K562 (cell line): Measurements from ENCODE around the gene UGP2. TPM values are rescaled to one million over a fixed set of nuclear protein-coding genes. Genes with fewer than 3 reads are reported as not detected.

Source experiments
- EP300 ChIP-seq: IDR thresholded peaks from 2 replicates; pipeline ENCODE4 v1.6.1; 2012; ENCODE audit warnings: low read length, improper control_type of control experiment
- JUND ChIP-seq, 2 experiments: IDR thresholded peaks; 2 replicates in 1 of 2; 3 replicates in 1 of 2; pipeline ENCODE4 v1.6.1; 2011; ENCODE audit warnings: borderline replicate concordance in 2 of 2, low read depth in 2 of 2, low read length in 2 of 2, improper control_type of control experiment in 1 of 2, missing biosample characterization in 1 of 2, missing genetic modification characterization in 1 of 2, missing genetic modification reagents in 1 of 2
- KDM2B ChIP-seq: fragments of 250-450 bp; sonication (Bioruptor Pico); IDR thresholded peaks from 2 replicates; pipeline ENCODE4 v1.8.0; 2021; ENCODE audit warnings: mild to moderate bottlenecking, moderate library complexity
- polyA plus RNA-seq, 8 experiments: library from polyadenylated mRNA; depleted of rRNA in 4 of 8; stranded (reverse) in 5 of 8; unstranded in 3 of 8; fragments of >200 nt; fragmentation: Nextera tagmentation in 2 of 8; fragmentation: Illumina TruSeq in 1 of 8; extraction: Ambion mirVana in 2 of 8; extraction: Trizol in 1 of 8; gene quantifications; 2 replicates each; pipeline versions ENCODE4 v1.2.1 to v1.2.3, GENCODE V29; 2011 to 2014; ENCODE audit warnings: inconsistent platforms in 1 of 8, missing spikeins in 1 of 8
- total RNA-seq, 7 experiments: library from RNA; depleted of rRNA in 6 of 7; stranded (reverse); fragments of >200 nt in 6 of 7; fragmentation: Illumina TruSeq in 2 of 7; extraction: Trizol in 2 of 7; gene quantifications; 2 replicates each; pipeline versions ENCODE4 v1.2.1 to v1.2.3, GENCODE V29; 2011 to 2021; ENCODE audit warnings: low replicate concordance in 1 of 7
- TF ChIP-seq, protein P1 (sequence below): fragments of 200-600 bp; sonication (generic); IDR thresholded peaks from one replicate; pipeline ENCODE4 v1.6.1; 2012; ENCODE audit warnings: mild to moderate bottlenecking, low read depth, low read length, inconsistent platforms
- TF ChIP-seq, protein P2 (sequence below): fragments of 250-450 bp; sonication (Bioruptor Pico); IDR thresholded peaks from 2 replicates; pipeline ENCODE4 v1.4.0; 2020; ENCODE audit warnings: mild to moderate bottlenecking, moderate library complexity
- TF ChIP-seq, protein P3 (sequence below): IDR thresholded peaks from 3 replicates; pipeline ENCODE4 v1.6.1; 2011; ENCODE audit warnings: borderline replicate concordance, mild to moderate bottlenecking; ENCODE audit not compliant: insufficient read length, insufficient read depth

UGP2 gene
- total and polyA plus RNA-seq, 9 of the 15 experiments (the other 6 are each of a cell fraction or from before 2014, with no cell fraction given), result 25.2 to 69.3 (median 58.9) TPM

DNA sequence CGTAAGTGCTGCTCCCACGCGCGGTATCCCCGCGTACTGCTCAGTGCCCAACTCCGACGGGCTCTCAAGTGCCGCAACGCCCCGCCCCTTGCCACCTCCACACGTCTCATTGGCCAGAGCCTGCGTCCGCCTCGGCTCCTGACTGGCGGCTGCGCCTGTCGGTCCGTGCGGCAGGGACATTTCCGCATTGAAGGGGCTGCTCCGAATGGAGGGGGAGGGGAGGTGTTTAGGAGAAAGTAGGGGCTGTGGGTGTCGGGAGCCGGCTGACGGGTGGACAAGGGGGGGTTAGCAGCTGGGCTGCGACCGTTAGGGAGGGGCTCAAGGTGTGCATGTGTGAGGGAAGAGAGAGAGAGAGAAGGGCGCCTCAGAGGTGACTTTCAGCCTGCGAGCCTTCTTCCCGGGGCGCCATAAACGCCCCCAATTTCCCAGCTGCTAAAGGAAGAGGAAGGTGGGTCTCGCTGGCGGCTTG lies 877 bp upstream of the UGP2 start (continued):
- TF ChIP-seq JUND (IDR thresholded peaks at IDR 0.05; ENCODE audit: borderline replicate concordance, low read depth, low read length), result peak; percentile 13; the same call in 1 of the 2 replicates
- no peak for TF ChIP-seq JUND (tag; IDR thresholded peaks at IDR 0.05; ENCODE audit: borderline replicate concordance, low read depth, low read length)
- TF ChIP-seq, protein P1, sequence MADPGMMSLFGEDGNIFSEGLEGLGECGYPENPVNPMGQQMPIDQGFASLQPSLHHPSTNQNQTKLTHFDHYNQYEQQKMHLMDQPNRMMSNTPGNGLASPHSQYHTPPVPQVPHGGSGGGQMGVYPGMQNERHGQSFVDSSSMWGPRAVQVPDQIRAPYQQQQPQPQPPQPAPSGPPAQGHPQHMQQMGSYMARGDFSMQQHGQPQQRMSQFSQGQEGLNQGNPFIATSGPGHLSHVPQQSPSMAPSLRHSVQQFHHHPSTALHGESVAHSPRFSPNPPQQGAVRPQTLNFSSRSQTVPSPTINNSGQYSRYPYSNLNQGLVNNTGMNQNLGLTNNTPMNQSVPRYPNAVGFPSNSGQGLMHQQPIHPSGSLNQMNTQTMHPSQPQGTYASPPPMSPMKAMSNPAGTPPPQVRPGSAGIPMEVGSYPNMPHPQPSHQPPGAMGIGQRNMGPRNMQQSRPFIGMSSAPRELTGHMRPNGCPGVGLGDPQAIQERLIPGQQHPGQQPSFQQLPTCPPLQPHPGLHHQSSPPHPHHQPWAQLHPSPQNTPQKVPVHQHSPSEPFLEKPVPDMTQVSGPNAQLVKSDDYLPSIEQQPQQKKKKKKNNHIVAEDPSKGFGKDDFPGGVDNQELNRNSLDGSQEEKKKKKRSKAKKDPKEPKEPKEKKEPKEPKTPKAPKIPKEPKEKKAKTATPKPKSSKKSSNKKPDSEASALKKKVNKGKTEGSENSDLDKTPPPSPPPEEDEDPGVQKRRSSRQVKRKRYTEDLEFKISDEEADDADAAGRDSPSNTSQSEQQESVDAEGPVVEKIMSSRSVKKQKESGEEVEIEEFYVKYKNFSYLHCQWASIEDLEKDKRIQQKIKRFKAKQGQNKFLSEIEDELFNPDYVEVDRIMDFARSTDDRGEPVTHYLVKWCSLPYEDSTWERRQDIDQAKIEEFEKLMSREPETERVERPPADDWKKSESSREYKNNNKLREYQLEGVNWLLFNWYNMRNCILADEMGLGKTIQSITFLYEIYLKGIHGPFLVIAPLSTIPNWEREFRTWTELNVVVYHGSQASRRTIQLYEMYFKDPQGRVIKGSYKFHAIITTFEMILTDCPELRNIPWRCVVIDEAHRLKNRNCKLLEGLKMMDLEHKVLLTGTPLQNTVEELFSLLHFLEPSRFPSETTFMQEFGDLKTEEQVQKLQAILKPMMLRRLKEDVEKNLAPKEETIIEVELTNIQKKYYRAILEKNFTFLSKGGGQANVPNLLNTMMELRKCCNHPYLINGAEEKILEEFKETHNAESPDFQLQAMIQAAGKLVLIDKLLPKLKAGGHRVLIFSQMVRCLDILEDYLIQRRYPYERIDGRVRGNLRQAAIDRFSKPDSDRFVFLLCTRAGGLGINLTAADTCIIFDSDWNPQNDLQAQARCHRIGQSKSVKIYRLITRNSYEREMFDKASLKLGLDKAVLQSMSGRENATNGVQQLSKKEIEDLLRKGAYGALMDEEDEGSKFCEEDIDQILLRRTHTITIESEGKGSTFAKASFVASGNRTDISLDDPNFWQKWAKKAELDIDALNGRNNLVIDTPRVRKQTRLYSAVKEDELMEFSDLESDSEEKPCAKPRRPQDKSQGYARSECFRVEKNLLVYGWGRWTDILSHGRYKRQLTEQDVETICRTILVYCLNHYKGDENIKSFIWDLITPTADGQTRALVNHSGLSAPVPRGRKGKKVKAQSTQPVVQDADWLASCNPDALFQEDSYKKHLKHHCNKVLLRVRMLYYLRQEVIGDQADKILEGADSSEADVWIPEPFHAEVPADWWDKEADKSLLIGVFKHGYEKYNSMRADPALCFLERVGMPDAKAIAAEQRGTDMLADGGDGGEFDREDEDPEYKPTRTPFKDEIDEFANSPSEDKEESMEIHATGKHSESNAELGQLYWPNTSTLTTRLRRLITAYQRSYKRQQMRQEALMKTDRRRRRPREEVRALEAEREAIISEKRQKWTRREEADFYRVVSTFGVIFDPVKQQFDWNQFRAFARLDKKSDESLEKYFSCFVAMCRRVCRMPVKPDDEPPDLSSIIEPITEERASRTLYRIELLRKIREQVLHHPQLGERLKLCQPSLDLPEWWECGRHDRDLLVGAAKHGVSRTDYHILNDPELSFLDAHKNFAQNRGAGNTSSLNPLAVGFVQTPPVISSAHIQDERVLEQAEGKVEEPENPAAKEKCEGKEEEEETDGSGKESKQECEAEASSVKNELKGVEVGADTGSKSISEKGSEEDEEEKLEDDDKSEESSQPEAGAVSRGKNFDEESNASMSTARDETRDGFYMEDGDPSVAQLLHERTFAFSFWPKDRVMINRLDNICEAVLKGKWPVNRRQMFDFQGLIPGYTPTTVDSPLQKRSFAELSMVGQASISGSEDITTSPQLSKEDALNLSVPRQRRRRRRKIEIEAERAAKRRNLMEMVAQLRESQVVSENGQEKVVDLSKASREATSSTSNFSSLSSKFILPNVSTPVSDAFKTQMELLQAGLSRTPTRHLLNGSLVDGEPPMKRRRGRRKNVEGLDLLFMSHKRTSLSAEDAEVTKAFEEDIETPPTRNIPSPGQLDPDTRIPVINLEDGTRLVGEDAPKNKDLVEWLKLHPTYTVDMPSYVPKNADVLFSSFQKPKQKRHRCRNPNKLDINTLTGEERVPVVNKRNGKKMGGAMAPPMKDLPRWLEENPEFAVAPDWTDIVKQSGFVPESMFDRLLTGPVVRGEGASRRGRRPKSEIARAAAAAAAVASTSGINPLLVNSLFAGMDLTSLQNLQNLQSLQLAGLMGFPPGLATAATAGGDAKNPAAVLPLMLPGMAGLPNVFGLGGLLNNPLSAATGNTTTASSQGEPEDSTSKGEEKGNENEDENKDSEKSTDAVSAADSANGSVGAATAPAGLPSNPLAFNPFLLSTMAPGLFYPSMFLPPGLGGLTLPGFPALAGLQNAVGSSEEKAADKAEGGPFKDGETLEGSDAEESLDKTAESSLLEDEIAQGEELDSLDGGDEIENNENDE, result no peak
- TF ChIP-seq KDM2B (CRISPR knock-in tag), result no peak
- TF ChIP-seq, protein P2, sequence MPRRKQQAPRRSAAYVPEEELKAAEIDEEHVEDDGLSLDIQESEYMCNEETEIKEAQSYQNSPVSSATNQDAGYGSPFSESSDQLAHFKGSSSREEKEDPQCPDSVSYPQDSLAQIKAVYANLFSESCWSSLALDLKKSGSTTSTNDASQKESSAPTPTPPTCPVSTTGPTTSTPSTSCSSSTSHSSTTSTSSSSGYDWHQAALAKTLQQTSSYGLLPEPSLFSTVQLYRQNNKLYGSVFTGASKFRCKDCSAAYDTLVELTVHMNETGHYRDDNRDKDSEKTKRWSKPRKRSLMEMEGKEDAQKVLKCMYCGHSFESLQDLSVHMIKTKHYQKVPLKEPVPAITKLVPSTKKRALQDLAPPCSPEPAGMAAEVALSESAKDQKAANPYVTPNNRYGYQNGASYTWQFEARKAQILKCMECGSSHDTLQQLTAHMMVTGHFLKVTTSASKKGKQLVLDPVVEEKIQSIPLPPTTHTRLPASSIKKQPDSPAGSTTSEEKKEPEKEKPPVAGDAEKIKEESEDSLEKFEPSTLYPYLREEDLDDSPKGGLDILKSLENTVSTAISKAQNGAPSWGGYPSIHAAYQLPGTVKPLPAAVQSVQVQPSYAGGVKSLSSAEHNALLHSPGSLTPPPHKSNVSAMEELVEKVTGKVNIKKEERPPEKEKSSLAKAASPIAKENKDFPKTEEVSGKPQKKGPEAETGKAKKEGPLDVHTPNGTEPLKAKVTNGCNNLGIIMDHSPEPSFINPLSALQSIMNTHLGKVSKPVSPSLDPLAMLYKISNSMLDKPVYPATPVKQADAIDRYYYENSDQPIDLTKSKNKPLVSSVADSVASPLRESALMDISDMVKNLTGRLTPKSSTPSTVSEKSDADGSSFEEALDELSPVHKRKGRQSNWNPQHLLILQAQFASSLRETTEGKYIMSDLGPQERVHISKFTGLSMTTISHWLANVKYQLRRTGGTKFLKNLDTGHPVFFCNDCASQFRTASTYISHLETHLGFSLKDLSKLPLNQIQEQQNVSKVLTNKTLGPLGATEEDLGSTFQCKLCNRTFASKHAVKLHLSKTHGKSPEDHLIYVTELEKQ (CRISPR knock-in tag), result no peak
- TF ChIP-seq, protein P3, sequence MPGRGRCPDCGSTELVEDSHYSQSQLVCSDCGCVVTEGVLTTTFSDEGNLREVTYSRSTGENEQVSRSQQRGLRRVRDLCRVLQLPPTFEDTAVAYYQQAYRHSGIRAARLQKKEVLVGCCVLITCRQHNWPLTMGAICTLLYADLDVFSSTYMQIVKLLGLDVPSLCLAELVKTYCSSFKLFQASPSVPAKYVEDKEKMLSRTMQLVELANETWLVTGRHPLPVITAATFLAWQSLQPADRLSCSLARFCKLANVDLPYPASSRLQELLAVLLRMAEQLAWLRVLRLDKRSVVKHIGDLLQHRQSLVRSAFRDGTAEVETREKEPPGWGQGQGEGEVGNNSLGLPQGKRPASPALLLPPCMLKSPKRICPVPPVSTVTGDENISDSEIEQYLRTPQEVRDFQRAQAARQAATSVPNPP, result no peak
- peak; percentile 52 for TF ChIP-seq EP300
